ENCODE data around the gene GSK3A. TPM values are rescaled to one million over a fixed set of nuclear protein-coding genes. Genes with fewer than 3 reads are reported as not detected.

The GSK3A gene
- 5.3 and 7.7 TPM in 2 replicates for total RNA-seq

DNA sequence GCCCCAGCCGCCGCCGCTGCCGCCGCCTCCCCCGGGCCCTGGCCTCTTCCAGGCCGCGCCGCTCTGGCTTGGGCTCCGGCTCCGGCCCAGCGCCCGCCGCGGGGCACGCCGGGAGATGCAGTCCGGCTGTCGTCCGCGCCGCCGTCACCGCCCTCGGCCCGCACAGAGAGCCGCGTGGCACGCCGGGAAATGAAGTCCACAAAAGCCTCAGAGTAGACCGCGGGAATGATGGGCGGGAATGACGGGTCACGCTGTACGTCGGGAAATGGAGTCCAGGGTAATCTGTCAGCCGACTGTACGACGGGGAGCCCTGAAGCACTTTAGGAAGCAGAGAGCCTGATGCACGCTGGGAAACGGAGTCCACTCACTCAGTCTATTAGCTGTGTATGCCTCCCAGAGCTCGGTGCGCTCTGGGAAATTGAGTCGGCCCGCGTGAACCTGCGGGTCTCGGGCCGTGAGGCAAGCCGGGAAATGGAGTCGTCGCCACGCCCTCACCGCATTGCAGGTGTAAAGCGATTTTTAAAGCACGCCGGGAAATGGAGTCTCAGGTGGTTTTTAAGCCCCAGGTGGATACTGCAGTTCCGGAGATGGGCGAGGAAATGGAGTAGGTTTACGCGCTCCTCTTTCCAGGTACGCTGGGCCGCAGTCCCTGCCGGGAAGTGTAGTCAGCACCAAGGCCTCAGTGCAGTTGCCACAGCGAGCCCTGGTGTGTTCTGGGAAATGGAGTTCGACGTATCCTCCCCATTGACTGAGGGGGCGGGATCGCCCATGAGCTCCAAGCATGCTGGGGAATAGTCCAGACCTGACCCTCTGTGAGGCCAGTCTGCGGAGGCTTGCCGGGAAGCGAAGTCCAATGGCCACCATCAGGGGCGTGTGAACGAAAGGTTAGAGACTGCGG, at the start of gene GSK3A:
TSS of gene GSK3A (minus strand) at position 91 of the 898 bp plus-strand sequence. CDS start 137 bp downstream, outside the sequence.

DNA sequence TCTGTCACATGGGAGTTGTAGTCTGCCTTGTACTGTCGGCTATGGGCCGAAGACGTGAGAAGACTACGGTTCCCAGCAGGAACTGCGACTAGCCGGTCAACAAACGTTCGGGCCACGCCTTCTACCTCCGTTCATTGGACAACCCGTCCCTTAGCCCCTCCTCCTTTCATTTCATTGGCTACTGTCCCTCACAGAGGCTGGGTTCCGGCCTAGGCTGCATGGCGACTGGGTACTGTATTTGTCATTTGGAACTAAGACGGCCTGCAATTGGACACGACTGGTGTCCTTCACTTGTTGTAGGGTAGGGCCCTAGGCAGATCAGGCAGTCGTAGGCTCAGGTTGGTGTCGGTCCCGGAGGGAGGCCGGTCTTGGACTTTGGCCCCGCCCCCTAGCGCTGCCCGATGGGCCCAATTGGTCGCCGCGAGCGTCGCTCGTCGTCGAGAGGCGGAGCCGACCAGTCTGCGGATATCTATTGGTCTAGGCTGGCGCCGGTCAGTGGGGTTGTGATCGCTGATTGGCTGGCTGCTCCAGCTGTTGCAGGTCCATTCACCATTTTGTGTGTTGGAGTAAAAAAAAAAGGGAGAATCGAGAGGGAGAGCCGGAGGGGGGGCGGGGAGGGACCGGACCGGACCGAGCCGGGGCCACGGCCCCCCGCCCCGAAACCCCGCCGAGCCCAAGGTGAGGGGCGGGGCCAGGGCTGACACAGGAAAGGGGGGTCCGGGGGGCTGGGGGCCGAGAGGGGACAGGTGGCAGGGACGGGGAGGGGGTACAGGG, 26.5 kb upstream of the GSK3A start, which contains the start of gene CIC:
TSS of gene CIC (plus strand) at position 549 of the 774 bp plus-strand sequence. CDS start 2,532 bp downstream, outside the sequence.

DNA sequence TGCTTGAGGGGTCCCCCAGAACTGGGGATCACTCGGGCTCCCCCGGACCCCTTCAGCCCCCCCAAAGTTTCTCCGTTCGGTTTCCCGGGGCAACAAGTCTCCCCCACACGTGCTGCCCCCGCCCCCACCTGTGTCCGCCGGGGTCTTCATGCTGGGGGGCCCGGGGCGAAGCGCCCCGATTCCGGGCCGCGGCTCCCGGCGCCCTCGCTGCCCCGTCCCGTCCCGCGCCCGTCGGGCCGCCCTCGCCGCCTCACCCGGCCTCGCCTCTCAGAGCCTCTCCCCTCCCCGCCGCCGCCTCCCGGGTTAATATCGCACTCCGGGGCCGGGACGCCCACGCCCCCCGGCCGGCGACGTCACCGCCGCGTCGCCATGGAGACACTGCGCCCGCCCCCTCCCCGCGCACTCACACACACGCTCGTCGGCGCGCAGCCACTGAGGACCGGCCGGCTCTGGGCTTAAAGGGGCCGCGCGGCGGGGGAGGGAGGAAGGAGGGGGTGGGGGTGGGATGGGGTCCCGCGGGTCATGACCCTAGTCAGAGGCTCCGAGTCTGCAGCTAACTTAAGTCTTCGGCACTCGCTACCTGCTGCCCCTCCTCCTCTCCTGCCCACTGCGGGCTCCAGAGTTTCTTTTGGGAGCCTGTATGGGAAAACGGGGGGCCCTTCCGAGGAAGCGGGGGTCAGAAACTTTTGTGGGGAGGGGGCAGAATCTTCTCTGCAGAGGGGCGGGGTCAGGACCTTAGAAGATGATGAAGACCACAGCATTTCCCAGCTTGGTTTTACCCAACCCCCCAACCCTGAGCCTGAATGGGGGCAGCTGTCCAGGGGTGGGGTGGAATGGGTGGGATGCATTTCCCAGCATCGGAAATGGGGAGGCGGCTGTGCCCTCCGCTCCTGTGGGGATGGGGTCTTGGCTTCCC, 12.7 kb upstream of the GSK3A start, which contains the start of gene ERF:
TSS of gene ERF (minus strand) at position 279 of the 916 bp plus-strand sequence. CDS start at position 150, 129 bp downstream.

DNA sequence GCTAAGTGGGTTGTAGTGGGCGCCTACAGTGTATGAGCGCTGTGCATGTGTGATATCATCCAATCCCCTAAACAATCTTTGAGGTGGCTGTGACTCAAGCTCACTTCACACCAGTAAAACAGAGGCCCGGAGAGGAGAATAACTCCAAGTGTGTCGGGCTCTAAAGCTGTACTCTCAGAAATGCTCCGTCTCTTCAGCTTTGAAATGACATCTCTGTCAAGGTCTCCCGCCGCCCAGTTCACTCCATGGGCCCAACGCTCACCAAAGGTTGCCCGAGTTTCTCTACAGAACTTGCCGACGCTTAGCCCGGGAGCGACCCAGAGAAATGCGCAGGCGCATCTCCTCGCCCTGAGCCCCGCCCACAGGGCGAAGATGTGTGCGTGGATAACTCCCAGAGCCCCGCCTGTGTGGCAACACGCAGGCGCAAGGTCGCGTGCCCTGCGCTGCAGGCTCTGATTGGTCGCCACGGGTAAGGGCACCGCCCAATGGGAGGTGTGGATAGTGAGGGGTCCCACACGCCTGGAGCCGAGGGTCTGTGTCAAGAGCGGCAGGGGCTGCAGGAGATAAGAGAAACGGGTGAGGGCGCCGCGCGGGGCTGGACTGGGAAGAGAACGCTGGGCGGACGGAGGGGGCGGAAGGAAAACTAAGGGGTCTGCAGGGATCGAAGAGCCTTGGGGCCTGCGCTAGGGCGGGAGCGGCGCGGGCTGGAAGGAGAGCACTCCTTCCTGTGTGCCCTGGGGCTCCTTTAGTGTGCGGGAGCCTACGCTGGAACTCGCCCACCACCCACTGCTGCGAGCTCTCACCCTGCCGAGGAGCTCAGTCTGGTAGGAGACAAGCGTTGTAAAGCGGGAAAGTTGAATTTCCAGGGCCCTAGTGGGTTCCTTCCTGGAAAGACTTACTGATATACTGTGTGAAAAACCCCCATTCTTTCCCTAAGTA, 22.3 kb downstream of the GSK3A start, which contains the start of gene ZNF526:
TSS of gene ZNF526 (plus strand) at position 501 of the 939 bp plus-strand sequence. CDS start 4,092 bp downstream, outside the sequence.

DNA sequence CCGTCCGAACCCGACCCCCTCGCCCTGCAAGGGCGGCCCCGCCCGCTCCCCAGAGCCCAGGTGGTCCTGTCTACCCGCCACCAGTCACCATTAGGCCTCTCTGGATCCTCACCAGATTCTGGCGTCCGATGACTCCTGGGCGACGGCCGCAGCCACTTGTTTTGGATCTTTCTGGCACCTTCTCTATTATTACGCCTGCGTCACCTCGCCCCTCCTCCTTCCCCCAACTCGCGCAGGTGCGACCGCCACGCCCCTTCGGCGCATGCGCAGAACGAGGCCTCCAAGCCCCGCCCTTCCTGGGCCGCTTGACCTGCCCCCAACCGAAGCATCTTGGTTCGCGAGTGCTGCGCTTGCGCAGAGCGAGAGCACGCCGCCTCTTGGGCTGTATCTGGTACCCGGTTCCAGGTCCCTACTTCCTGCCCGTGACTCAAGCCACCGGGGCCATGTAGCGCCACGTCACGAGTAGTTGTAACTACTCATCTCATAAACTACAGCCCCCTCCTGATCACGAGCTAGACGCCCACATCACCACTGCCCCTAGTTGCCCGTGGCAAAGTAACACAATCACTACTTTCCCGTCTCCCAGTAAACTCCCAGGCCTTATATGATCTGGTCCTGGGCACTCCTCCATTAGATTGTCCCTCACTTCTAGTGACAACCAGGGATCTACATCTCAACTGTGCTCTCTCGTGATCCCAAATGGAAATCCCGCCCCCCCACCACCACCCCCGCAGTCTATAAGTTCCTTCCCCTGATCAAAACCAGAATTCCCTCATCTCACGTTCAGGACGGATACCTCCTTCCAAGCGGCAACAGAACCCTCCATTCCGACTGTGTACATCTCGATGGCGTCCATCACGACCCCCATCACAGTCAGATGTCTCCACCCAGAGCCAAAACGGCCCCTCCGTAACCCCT, 24.6 kb downstream of the GSK3A start, which contains the start of gene DEDD2:
TSS of gene DEDD2 (minus strand) at position 158 of the 918 bp plus-strand sequence. CDS start 670 bp downstream, outside the sequence.

Other genes starting within 250 kb of the GSK3A start
- gene ATP1A3, start 248.4 kb downstream of the GSK3A start, total RNA-seq: under 0.01 and 0.09 TPM in 2 replicates
- gene GRIK5, start 172.4 kb downstream of the GSK3A start, total RNA-seq: not detected in 2 replicates
- gene ZNF574, start 166.4 kb downstream of the GSK3A start, total RNA-seq: 5.4 and 7.1 TPM in 2 replicates
- gene POU2F2, start 110.2 kb downstream of the GSK3A start, total RNA-seq: under 0.01 TPM in 2 replicates
- gene DEDD2, start 24.9 kb downstream of the GSK3A start, total RNA-seq: 13.2 and 13.7 TPM in 2 replicates
- 5.7 and 8.4 TPM in 2 replicates for gene ZNF526, start 22.3 kb downstream of the GSK3A start, total RNA-seq
- 8.1 and 13.7 TPM in 2 replicates for gene ERF, start 12.5 kb upstream of the GSK3A start, total RNA-seq
- gene CIC, start 26.6 kb upstream of the GSK3A start, total RNA-seq: 7.1 and 13.9 TPM in 2 replicates
- 0.09 and 0.14 TPM in 2 replicates for gene PRR19, start 59.5 kb upstream of the GSK3A start, total RNA-seq
- gene PAFAH1B3, start 60.0 kb upstream of the GSK3A start, total RNA-seq: 10.8 and 16.1 TPM in 2 replicates
- not detected in 2 replicates for gene TMEM145, start 70.7 kb upstream of the GSK3A start, total RNA-seq
- gene MEGF8, start 83.0 kb upstream of the GSK3A start, total RNA-seq: 17.4 and 27.0 TPM in 2 replicates
- not detected in 2 replicates for gene CNFN, start 147.7 kb upstream of the GSK3A start, total RNA-seq
- gene LIPE, start 184.8 kb upstream of the GSK3A start, total RNA-seq: 2.4 and 3.0 TPM in 2 replicates
- not detected in 2 replicates for gene CXCL17, start 200.3 kb upstream of the GSK3A start, total RNA-seq

Data from smooth muscle cell of bladder (primary cell).